K562 (cell line): ENCODE results near the gene DDX20. TPM values are rescaled to one million over a fixed set of nuclear protein-coding genes. Genes with fewer than 3 reads are reported as not detected.

Experiments used
- EWSR1 ChIP-seq: fragments of 450-650 bp; IDR thresholded peaks from 2 replicates; pipeline ENCODE4 v1.6.1; 2018; ENCODE audit warnings: borderline replicate concordance, mild to moderate bottlenecking, low read depth, moderate library complexity; ENCODE audit not compliant: partially characterized antibody
- HIVEP1 ChIP-seq: fragments of 250-450 bp; sonication (Bioruptor Pico); IDR thresholded peaks from 2 replicates; pipeline ENCODE4 v1.4.0; 2020; ENCODE audit warnings: mild to moderate bottlenecking
- KDM2B ChIP-seq: fragments of 250-450 bp; sonication (Bioruptor Pico); IDR thresholded peaks from 2 replicates; pipeline ENCODE4 v1.8.0; 2021; ENCODE audit warnings: mild to moderate bottlenecking, moderate library complexity
- NFATC3 ChIP-seq: fragments of 450-650 bp; IDR thresholded peaks from 2 replicates; pipeline ENCODE4 v1.6.1; 2017; ENCODE audit warnings: mild to moderate bottlenecking
- SMARCC2 ChIP-seq: fragments of 450-650 bp; IDR thresholded peaks from 2 replicates; pipeline ENCODE4 v1.6.1; 2017; ENCODE audit warnings: antibody characterized with exemption, moderate library complexity, mild to moderate bottlenecking, low read depth
- TEAD2 ChIP-seq: fragments of 450-650 bp; IDR thresholded peaks from 2 replicates; pipeline ENCODE4 v1.6.1; 2016; ENCODE audit warnings: missing genetic modification characterization, control low read depth, missing compliant biosample characterization
- ZNF165 ChIP-seq: fragments of 250-450 bp; sonication (Bioruptor Pico); IDR thresholded peaks from 2 replicates; pipeline ENCODE4 v1.4.0; 2020; ENCODE audit warnings: borderline replicate concordance
- ZNF224 ChIP-seq: sonication (generic); formaldehyde crosslinking; IDR thresholded peaks from 2 replicates; pipeline ENCODE4 v1.8.0; 2022; ENCODE audit warnings: mild to moderate bottlenecking, missing genetic modification reagents
- polyA plus RNA-seq, 8 experiments: library from polyadenylated mRNA; depleted of rRNA in 4 of 8; stranded (reverse) in 5 of 8; unstranded in 3 of 8; fragments of >200 nt; fragmentation: Nextera tagmentation in 2 of 8; fragmentation: Illumina TruSeq in 1 of 8; extraction: Ambion mirVana in 2 of 8; extraction: Trizol in 1 of 8; gene quantifications; 2 replicates each; pipeline versions ENCODE4 v1.2.1 to v1.2.3, GENCODE V29; 2011 to 2014; ENCODE audit warnings: inconsistent platforms in 1 of 8, missing spikeins in 1 of 8
- total RNA-seq, 7 experiments: library from RNA; depleted of rRNA in 6 of 7; stranded (reverse); fragments of >200 nt in 6 of 7; fragmentation: Illumina TruSeq in 2 of 7; extraction: Trizol in 2 of 7; gene quantifications; 2 replicates each; pipeline versions ENCODE4 v1.2.1 to v1.2.3, GENCODE V29; 2011 to 2021; ENCODE audit warnings: low replicate concordance in 1 of 7
- TF ChIP-seq, protein P1 (sequence below): fragments of 450-650 bp; IDR thresholded peaks from 2 replicates; pipeline ENCODE4 v1.6.1; 2017; ENCODE audit warnings: antibody characterized with exemption
- TF ChIP-seq, protein P2 (sequence below): fragments of 450-650 bp; IDR thresholded peaks from 2 replicates; pipeline ENCODE4 v1.6.1; 2018; ENCODE audit warnings: mild to moderate bottlenecking, low read depth; ENCODE audit not compliant: partially characterized antibody
- TF ChIP-seq, protein P3 (sequence below): fragments of 250-450 bp; sonication (Bioruptor Pico); IDR thresholded peaks from 2 replicates; pipeline ENCODE4 v1.5.0; 2021; ENCODE audit warnings: mild to moderate bottlenecking, borderline replicate concordance
- TF ChIP-seq, protein P4 (sequence below): fragments of 450-650 bp; IDR thresholded peaks from 2 replicates; pipeline ENCODE4 v1.6.1; 2014; ENCODE audit warnings: low read depth, mild to moderate bottlenecking, moderate library complexity, borderline replicate concordance
- TF ChIP-seq, protein P5 (sequence below), 2 experiments: IDR thresholded peaks; 2 replicates each; pipeline ENCODE4 v1.6.1; 2012; ENCODE audit warnings: improper control_type of control experiment in 2 of 2, low read depth in 2 of 2, low read length in 2 of 2, borderline replicate concordance in 1 of 2
- TF ChIP-seq, protein P6 (sequence below): fragments of 450-650 bp; IDR thresholded peaks from 2 replicates; pipeline ENCODE4 v1.6.1; 2016; ENCODE audit warnings: low read depth, mild to moderate bottlenecking, moderate library complexity

The DDX20 gene
- total and polyA plus RNA-seq, 9 of the 15 experiments (the other 6 are each of a cell fraction or from before 2014, with no cell fraction given): 8.3 to 33.4 (median 24.5) TPM

DNA sequence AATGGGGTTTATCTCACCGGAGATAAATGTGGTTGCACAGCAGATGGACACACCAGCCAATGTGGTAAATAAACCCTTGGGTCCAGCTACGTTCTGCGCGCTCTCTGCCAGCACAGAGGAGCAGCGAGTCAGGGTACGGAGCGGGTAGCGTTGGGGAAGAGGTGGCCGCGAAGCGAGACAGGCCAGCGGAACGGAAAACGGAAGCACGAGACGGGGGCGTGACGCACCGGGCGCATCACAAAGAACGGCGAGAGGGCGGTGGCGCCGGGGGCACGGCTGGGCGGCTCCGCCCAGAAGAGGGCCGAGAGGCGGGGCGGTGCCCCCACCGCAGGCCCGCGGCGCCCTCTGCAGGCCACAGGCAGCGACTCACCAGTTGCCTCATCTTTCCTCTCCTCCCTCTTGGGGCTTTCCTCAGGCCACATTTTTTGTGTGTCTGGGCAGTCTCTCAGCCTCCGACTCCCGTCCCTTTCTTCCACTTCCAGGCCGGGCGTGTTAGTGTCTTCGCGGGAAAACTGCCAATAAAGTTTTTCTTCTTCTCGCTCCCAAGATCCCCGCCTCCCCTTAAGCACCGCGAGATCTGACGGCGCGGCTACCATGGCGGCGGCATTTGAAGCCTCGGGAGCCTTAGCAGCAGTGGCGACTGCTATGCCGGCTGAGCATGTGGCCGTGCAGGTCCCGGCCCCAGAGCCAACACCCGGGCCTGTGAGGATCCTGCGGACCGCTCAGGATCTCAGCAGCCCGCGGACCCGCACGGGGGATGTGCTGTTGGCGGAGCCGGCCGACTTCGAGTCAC is at the start of gene DDX20 (continued):
- TF ChIP-seq, protein P1, sequence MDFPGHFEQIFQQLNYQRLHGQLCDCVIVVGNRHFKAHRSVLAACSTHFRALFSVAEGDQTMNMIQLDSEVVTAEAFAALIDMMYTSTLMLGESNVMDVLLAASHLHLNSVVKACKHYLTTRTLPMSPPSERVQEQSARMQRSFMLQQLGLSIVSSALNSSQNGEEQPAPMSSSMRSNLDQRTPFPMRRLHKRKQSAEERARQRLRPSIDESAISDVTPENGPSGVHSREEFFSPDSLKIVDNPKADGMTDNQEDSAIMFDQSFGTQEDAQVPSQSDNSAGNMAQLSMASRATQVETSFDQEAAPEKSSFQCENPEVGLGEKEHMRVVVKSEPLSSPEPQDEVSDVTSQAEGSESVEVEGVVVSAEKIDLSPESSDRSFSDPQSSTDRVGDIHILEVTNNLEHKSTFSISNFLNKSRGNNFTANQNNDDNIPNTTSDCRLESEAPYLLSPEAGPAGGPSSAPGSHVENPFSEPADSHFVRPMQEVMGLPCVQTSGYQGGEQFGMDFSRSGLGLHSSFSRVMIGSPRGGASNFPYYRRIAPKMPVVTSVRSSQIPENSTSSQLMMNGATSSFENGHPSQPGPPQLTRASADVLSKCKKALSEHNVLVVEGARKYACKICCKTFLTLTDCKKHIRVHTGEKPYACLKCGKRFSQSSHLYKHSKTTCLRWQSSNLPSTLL: no peak
- TF ChIP-seq EWSR1 (no peak), ZNF165 (0 out of 2 replicates have a peak, but pooled peaks have one; percentile 9), TEAD2 (tag) (no peak), KDM2B (peak; percentile 17; the same call in 1 of the 2 replicates), HIVEP1 (peak; percentile 61; the same call in 1 of the 2 replicates), NFATC3 (0 out of 2 replicates have a peak, but pooled peaks have one; percentile 15), SMARCC2 (no peak; the same call in 1 of the 2 replicates), ZNF224 (CRISPR knock-in tag) (no peak)
- TF ChIP-seq, protein P2, sequence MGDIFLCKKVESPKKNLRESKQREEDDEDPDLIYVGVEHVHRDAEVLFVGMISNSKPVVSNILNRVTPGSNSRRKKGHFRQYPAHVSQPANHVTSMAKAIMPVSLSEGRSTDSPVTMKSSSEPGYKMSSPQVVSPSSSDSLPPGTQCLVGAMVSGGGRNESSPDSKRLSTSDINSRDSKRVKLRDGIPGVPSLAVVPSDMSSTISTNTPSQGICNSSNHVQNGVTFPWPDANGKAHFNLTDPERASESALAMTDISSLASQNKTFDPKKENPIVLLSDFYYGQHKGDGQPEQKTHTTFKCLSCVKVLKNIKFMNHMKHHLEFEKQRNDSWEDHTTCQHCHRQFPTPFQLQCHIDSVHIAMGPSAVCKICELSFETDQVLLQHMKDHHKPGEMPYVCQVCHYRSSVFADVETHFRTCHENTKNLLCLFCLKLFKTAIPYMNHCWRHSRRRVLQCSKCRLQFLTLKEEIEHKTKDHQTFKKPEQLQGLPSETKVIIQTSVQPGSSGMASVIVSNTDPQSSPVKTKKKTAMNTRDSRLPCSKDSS: no peak
- TF ChIP-seq, protein P3, sequence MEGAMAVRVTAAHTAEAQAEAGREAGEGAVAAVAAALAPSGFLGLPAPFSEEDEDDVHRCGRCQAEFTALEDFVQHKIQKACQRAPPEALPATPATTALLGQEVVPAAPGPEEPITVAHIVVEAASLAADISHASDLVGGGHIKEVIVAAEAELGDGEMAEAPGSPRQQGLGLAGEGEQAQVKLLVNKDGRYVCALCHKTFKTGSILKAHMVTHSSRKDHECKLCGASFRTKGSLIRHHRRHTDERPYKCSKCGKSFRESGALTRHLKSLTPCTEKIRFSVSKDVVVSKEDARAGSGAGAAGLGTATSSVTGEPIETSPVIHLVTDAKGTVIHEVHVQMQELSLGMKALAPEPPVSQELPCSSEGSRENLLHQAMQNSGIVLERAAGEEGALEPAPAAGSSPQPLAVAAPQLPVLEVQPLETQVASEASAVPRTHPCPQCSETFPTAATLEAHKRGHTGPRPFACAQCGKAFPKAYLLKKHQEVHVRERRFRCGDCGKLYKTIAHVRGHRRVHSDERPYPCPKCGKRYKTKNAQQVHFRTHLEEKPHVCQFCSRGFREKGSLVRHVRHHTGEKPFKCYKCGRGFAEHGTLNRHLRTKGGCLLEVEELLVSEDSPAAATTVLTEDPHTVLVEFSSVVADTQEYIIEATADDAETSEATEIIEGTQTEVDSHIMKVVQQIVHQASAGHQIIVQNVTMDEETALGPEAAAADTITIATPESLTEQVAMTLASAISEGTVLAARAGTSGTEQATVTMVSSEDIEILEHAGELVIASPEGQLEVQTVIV (CRISPR knock-in tag): no peak
- TF ChIP-seq, protein P4, sequence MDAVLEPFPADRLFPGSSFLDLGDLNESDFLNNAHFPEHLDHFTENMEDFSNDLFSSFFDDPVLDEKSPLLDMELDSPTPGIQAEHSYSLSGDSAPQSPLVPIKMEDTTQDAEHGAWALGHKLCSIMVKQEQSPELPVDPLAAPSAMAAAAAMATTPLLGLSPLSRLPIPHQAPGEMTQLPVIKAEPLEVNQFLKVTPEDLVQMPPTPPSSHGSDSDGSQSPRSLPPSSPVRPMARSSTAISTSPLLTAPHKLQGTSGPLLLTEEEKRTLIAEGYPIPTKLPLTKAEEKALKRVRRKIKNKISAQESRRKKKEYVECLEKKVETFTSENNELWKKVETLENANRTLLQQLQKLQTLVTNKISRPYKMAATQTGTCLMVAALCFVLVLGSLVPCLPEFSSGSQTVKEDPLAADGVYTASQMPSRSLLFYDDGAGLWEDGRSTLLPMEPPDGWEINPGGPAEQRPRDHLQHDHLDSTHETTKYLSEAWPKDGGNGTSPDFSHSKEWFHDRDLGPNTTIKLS: peak; percentile 91
- TF ChIP-seq, protein P5, sequence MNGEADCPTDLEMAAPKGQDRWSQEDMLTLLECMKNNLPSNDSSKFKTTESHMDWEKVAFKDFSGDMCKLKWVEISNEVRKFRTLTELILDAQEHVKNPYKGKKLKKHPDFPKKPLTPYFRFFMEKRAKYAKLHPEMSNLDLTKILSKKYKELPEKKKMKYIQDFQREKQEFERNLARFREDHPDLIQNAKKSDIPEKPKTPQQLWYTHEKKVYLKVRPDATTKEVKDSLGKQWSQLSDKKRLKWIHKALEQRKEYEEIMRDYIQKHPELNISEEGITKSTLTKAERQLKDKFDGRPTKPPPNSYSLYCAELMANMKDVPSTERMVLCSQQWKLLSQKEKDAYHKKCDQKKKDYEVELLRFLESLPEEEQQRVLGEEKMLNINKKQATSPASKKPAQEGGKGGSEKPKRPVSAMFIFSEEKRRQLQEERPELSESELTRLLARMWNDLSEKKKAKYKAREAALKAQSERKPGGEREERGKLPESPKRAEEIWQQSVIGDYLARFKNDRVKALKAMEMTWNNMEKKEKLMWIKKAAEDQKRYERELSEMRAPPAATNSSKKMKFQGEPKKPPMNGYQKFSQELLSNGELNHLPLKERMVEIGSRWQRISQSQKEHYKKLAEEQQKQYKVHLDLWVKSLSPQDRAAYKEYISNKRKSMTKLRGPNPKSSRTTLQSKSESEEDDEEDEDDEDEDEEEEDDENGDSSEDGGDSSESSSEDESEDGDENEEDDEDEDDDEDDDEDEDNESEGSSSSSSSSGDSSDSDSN (IDR thresholded peaks at IDR 0.05; ENCODE audit: borderline replicate concordance in 1 of 2, low read depth in 2 of 2, low read length in 2 of 2): peak in 1 of 2 experiments; percentile 64; a peak in 2 of 4 replicates
- TF ChIP-seq, protein P6, sequence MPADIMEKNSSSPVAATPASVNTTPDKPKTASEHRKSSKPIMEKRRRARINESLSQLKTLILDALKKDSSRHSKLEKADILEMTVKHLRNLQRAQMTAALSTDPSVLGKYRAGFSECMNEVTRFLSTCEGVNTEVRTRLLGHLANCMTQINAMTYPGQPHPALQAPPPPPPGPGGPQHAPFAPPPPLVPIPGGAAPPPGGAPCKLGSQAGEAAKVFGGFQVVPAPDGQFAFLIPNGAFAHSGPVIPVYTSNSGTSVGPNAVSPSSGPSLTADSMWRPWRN: no peak; the same call in 1 of the 2 replicates
